Right lobe of liver (tissue), 6 donors: ENCODE results near the gene AOX1. TPM values are rescaled to one million over a fixed set of nuclear protein-coding genes. Genes with fewer than 3 reads are reported as not detected.
"Not testable (repeated sequence)": the region's sequence is repeated elsewhere in the genome, so short reads cannot be mapped to it uniquely, and the experiment has no call there.

Experiments used
- ATAC-seq, 4 donors: fragments of 200-7000 bp; cut with Tn5 transposase; one replicate each; pipeline ENCODE4 v1.9.1; 2020; ENCODE audit warnings: mild to moderate bottlenecking in 4 of 4, moderate library complexity in 4 of 4
- DNase-seq, 3 donors: peaks; one replicate each; pipeline ENCODE4 v3.0.0-alpha.2; 2020
- H3K27ac ChIP-seq, 3 donors: fragments of 200-600 bp; one replicate each; pipeline ENCODE4 v1.8.0; 2022
- H3K27me3 ChIP-seq, 2 donors: fragments of 200-600 bp; one replicate each; pipeline ENCODE4 v1.8.0; 2022
- H3K36me3 ChIP-seq, 4 donors: fragments of 200-600 bp; sonication (generic) in 1 of 4; one replicate each; pipeline versions ENCODE4 v1.5.1 to v1.8.0; 2017 to 2022; ENCODE audit warnings: control low read depth in 1 of 4
- H3K4me1 ChIP-seq, 4 donors: fragments of 200-600 bp; sonication (generic) in 1 of 4; one replicate each; pipeline versions ENCODE4 v1.5.1 to v1.8.0; 2017 to 2022; ENCODE audit warnings: control low read depth in 1 of 4
- H3K4me3 ChIP-seq, 3 donors: fragments of 200-600 bp; one replicate each; pipeline ENCODE4 v1.8.0; 2022
- H3K9me3 ChIP-seq, 4 donors: fragments of 200-600 bp; sonication (generic) in 1 of 4; one replicate each; pipeline versions ENCODE4 v1.5.1 to v1.8.0; 2017 to 2022; ENCODE audit warnings: control low read depth in 1 of 4
- POLR2A ChIP-seq: fragments of 450-650 bp; IDR thresholded peaks from one replicate; pipeline ENCODE4 v1.6.1; 2017; ENCODE audit warnings: antibody characterized with exemption, mild to moderate bottlenecking
- WGBS: methylation state at CpG from one replicate; pipeline ENCODE4 v1.1.6; 2018; ENCODE audit warnings: low coverage, low lambda C conversion rate; ENCODE audit not compliant: insufficient coverage; ENCODE audit errors: missing lambda C conversion rate; 5-methylcytosine and 5-hydroxymethylcytosine counted together
- intact Hi-C, 2 donors: fragments of 100-400 bp; cut with DNase I; formaldehyde crosslinking; loops; one replicate each; pipeline versions ENCODE4 v1.11.2 to v1.14.1; 2022
- total RNA-seq, 6 experiments: library from RNA; depleted of rRNA in 2 of 6; stranded (reverse); fragments of >200 nt in 2 of 6; fragmentation: NEBNext Ultra II Directional in 3 of 6; extraction: Animal tissue kit (Norgen Biotek cat#: 25700) in 3 of 6; gene quantifications; one replicate each; pipeline versions ENCODE4 v1.1.0 to v1.2.4, GENCODE V29; 2016 to 2023
- TF ChIP-seq, protein P1 (sequence below), 4 donors: fragments of 200-600 bp in 3 of 4; fragments of 450-650 bp in 1 of 4; IDR thresholded peaks; one replicate each; pipeline versions ENCODE4 v1.5.1 to v1.8.0; 2016 to 2022; ENCODE audit warnings: antibody characterized with exemption in 4 of 4, mild to moderate bottlenecking in 2 of 4
- donor health status: DM: no; HTN: yes; CAD: no.
- donor health status: DM: no; HTN: no; CAD: no.
- donor health status: DM: no; HTN: no; CAD: no.
- donor health status: DM: no; HTN: yes; CAD: no.
- donor health status: DM: no; HTN: yes; CAD: no.

AOX1 gene
- total RNA-seq, 6 experiments from 2014 or later: 524 to 1,747 (median 931) TPM

DNA sequence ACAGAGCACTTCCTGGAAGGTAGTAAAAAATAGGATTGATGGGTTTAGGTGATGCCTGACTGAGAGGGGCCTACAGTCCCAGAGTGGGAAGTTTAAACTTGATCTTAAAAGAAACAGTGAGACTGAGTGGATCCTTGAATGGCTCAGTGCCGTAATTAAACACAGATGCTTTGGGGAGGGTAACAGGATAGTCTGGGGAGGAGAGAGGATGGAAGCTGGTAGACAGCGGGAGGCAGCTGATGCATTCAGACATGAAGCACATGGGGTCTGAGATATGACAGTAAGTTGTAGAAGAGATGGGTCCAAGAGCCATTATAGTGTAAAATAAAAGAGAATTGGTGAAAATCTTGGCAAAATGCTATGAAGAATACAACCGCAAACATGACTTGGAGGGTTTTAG, 54.4 kb downstream of the AOX1 start:
- H3K9me3 ChIP-seq: no peaks in the 10 kb centered on the region
- peak in 1 of 4 donors; percentile 3 for ATAC-seq
- H3K4me1 ChIP-seq: peaks cover 0 to 15% (median 0%) of the 10 kb centered on the region in 4 donors
- peaks cover 0 to 99% (median 56%) of the 10 kb centered on the region in 4 donors for H3K36me3 ChIP-seq
- H3K4me3 ChIP-seq: no peak overlapping the region
- H3K27me3 ChIP-seq: no peaks in the 10 kb centered on the region
- TF ChIP-seq POLR2A: no peak
- TF ChIP-seq, protein P1, sequence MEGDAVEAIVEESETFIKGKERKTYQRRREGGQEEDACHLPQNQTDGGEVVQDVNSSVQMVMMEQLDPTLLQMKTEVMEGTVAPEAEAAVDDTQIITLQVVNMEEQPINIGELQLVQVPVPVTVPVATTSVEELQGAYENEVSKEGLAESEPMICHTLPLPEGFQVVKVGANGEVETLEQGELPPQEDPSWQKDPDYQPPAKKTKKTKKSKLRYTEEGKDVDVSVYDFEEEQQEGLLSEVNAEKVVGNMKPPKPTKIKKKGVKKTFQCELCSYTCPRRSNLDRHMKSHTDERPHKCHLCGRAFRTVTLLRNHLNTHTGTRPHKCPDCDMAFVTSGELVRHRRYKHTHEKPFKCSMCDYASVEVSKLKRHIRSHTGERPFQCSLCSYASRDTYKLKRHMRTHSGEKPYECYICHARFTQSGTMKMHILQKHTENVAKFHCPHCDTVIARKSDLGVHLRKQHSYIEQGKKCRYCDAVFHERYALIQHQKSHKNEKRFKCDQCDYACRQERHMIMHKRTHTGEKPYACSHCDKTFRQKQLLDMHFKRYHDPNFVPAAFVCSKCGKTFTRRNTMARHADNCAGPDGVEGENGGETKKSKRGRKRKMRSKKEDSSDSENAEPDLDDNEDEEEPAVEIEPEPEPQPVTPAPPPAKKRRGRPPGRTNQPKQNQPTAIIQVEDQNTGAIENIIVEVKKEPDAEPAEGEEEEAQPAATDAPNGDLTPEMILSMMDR (IDR thresholded peaks at IDR 0.05): no peak
- intact Hi-C loops: no loop called here
- DNase-seq: no peak
- 94% methylated on average over 3 of the region's 3 CpGs for WGBS
- H3K27ac ChIP-seq: no peak overlapping the region

DNA sequence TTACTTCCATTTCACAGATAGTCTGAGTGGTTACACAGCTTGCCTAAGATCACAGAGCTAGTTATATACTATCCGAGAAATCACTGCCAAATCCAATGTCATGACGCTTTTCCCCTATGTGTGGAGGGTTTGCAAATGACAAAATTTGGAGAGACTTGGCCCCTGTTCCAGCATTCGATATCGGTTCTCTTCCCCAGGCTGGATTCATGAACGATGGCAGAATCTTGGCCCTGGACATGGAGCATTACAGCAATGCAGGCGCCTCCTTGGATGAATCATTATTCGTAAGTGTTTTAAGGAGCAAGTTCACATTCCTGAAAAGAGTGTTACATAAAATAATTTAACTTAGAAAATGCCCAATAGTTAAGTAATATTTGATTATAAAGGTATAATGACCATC, 55.1 kb downstream of the AOX1 start:
- ATAC-seq (no peak), DNase-seq (no peak)
- Histone ChIP-seq H3K4me3 (no peak overlapping the region), H3K27me3 (no peaks in the 10 kb centered on the region), H3K9me3 (no peaks in the 10 kb centered on the region), H3K4me1 (peaks cover 0 to 22% (median 0%) of the 10 kb centered on the region in 4 donors), H3K36me3 (peaks cover 0 to 99% (median 56%) of the 10 kb centered on the region in 4 donors), H3K27ac (no peak overlapping the region)
- whole genome bisulfite sequencing: 86% methylated on average over 7 of the region's 7 CpGs
- intact Hi-C loops: no loop called here
- TF ChIP-seq POLR2A: no peak
- TF ChIP-seq, protein P1 (IDR thresholded peaks at IDR 0.05): no peak

DNA sequence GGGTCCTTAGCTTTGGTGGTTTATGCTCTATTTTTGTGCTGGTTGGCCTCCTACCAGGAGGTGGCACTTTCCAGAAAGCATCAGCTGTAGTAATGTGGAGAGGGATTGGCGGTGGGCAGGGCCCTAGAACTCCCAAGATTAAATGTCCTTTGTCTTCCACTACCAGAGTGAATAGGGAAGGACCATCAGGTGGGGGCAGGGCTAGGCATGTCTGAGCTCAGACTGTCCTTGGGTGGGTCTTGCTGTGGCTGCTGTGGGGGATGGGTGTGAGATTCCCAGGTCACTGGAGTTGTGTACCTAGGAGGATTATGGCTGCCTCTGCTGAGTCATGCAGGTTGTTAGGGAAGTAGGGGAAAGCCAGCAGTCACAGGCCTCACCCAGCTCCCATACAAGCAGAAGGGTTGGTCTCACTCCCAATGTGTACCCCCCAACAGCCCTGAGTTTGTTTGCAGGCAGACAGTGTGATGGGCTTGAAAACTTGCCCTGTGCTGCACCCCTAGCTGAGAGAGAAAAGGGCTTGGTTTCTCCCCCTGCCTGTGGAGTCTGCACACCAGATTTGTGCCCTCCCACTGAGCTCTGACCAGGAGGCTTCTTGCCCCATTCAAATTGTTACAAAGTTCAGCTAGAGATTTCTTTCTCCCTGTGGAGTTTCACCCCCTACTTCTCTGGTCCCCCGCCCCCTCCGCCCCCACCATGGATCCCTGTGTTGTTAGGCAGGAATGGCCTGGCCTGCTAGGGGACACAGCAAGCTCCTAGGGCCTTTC, 62.9 kb downstream of the AOX1 start:
- peaks cover 0 to 93% (median 18%) of the 10 kb centered on the region in 4 donors for H3K4me1 ChIP-seq
- WGBS: 83% methylated on average over 3 of the region's 3 CpGs
- H3K27me3 ChIP-seq, H3K9me3 ChIP-seq, intact Hi-C loops, DNase-seq, H3K4me3 ChIP-seq: not testable (repeated sequence)
- peak; percentile 26 to 52 (median 49) for ATAC-seq
- peaks cover 0 to 92% (median 41%) of the 10 kb centered on the region in 4 donors for H3K36me3 ChIP-seq
- peak overlapping the region in 1 of 3 donors; percentile 57 for H3K27ac ChIP-seq

GRCh38 chr2:200649724-200650123, 63.9 kb downstream of the AOX1 start:
- Histone ChIP-seq H3K27me3 (no peaks in the 10 kb centered on the region), H3K36me3 (peaks cover 0 to 89% (median 42%) of the 10 kb centered on the region in 4 donors), H3K27ac (peak overlapping the region in 1 of 3 donors; percentile 57), H3K4me1 (peaks cover 0 to 96% (median 21%) of the 10 kb centered on the region in 4 donors), H3K9me3 (no peaks in the 10 kb centered on the region), H3K4me3 (no peak overlapping the region)
- DNase-seq (no peak), ATAC-seq (peak; percentile 17 to 48 (median 32))
- TF ChIP-seq, protein P1 (IDR thresholded peaks at IDR 0.05): no peak
- TF ChIP-seq POLR2A: no peak
- intact Hi-C loops: no loop called here
- WGBS: 39% methylated on average over 3 of the region's 3 CpGs

DNA sequence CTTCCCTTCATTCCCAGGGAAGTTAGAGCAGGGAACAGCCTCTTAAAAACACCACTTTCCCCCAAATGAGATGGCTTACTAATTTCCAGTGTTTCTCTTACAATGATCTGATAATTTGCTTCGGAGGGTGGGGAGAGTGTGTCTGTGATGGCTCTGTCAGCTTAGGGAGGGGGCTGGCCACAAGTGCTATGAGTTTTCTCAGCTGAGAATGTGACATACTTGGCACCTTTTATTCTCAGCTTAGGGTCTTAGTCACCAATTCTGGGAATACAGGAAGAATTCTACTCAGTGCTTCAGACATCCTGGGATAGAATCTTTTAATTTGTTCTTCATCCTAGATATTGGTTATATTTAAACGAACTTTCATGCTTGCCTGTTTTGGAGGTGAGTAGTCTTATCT, 64.4 kb downstream of the AOX1 start:
- Histone ChIP-seq H3K4me1 (peaks cover 0 to 96% (median 24%) of the 10 kb centered on the region in 4 donors), H3K4me3 (no peak overlapping the region), H3K9me3 (no peaks in the 10 kb centered on the region), H3K27ac (no peak overlapping the region), H3K27me3 (no peaks in the 10 kb centered on the region), H3K36me3 (peaks cover 0 to 86% (median 43%) of the 10 kb centered on the region in 4 donors)
- intact Hi-C loops: no loop called here
- TF ChIP-seq, protein P1 (IDR thresholded peaks at IDR 0.05): no peak
- no peak for TF ChIP-seq POLR2A
- DNase-seq: no peak
- WGBS: 51% methylated on average over 2 of the region's 2 CpGs
- ATAC-seq: no peak
